WTC11 (cell line): Measurements from ENCODE around the gene FEM1C. TPM values are rescaled to one million over a fixed set of nuclear protein-coding genes. Genes with fewer than 3 reads are reported as not detected.

Source experiments
- ATAC-seq: fragments of 200-7000 bp; cut with Tn5 transposase; 2 replicates; pipeline ENCODE4 v1.10.0; 2021; ENCODE audit warnings: mild to moderate bottlenecking, moderate library complexity
- CTCF ChIA-PET: fragments of 300-600 bp; sonication (Branson Sonifier 250); formaldehyde crosslinking; loops from one replicate; lab custom pipeline; 2021; ENCODE audit warnings: antibody characterized with exemption; lab: Charles Lee
- POLR2A ChIA-PET: fragments of 350-600 bp; sonication (Branson Sonifier 250); formaldehyde crosslinking; loops from one replicate; lab custom pipeline; 2021; ENCODE audit warnings: antibody characterized with exemption; lab: Charles Lee
- DNase-seq: peaks from one replicate; pipeline ENCODE4 v3.0.0; 2021; ENCODE audit warnings: low spot score
- H3K27ac Mint-ChIP-seq: 2 replicates; pipeline ENCODE4 v1.8.0; 2021; ENCODE audit warnings: mixed read lengths
- H3K27me3 Mint-ChIP-seq: 2 replicates; pipeline ENCODE4 v1.8.0; 2021; ENCODE audit warnings: low read depth, mild to moderate bottlenecking, moderate library complexity, mixed read lengths
- H3K36me3 Mint-ChIP-seq: 2 replicates; pipeline ENCODE4 v1.8.0; 2021; ENCODE audit warnings: mixed read lengths
- H3K4me1 Mint-ChIP-seq: 2 replicates; pipeline ENCODE4 v1.8.0; 2022; ENCODE audit warnings: mixed read lengths
- H3K4me3 Mint-ChIP-seq: 2 replicates; pipeline ENCODE4 v1.8.0; 2021; ENCODE audit warnings: mild to moderate bottlenecking, moderate library complexity, mixed read lengths
- H3K9me3 Mint-ChIP-seq: 2 replicates; pipeline ENCODE4 v1.8.0; 2021; ENCODE audit warnings: mixed read lengths
- AFF4 ChIP-seq: sonication (generic); formaldehyde crosslinking; IDR thresholded peaks from 2 replicates; pipeline ENCODE4 v1.8.1; 2023; ENCODE audit warnings: mild to moderate bottlenecking, missing genetic modification reagents, borderline replicate concordance
- ATF1 ChIP-seq: sonication (generic); formaldehyde crosslinking; IDR thresholded peaks from 2 replicates; pipeline ENCODE4 v1.8.1; 2023; ENCODE audit warnings: mild to moderate bottlenecking, moderate library complexity, missing genetic modification reagents
- CBFB ChIP-seq: sonication (generic); formaldehyde crosslinking; IDR thresholded peaks from 2 replicates; pipeline ENCODE4 v1.8.1; 2022; ENCODE audit warnings: mild to moderate bottlenecking, low read depth, missing genetic modification reagents
- CREB1 ChIP-seq: sonication (generic); formaldehyde crosslinking; IDR thresholded peaks from 2 replicates; pipeline ENCODE4 v1.8.0; 2023; ENCODE audit warnings: mild to moderate bottlenecking, missing genetic modification reagents
- E2F1 ChIP-seq: sonication (generic); formaldehyde crosslinking; IDR thresholded peaks from 2 replicates; pipeline ENCODE4 v1.8.0; 2022; ENCODE audit warnings: mild to moderate bottlenecking, missing genetic modification reagents
- ERG ChIP-seq: fragments of 250-450 bp; sonication (Bioruptor Pico); IDR thresholded peaks from 2 replicates; pipeline ENCODE4 v1.8.0; 2021; ENCODE audit warnings: mild to moderate bottlenecking
- FOXJ3 ChIP-seq: sonication (generic); formaldehyde crosslinking; IDR thresholded peaks from 2 replicates; pipeline ENCODE4 v1.9.0; 2021; ENCODE audit warnings: missing genetic modification reagents, mild to moderate bottlenecking, borderline replicate concordance
- MLX ChIP-seq: sonication (generic); formaldehyde crosslinking; IDR thresholded peaks from 2 replicates; pipeline ENCODE4 v1.8.1; 2023; ENCODE audit warnings: mild to moderate bottlenecking, missing genetic modification reagents, moderate library complexity
- MYBL2 ChIP-seq: sonication (generic); formaldehyde crosslinking; IDR thresholded peaks from 2 replicates; pipeline ENCODE4 v1.8.1; 2023; ENCODE audit warnings: mild to moderate bottlenecking, moderate library complexity, missing genetic modification reagents
- NFE2L1 ChIP-seq: sonication (generic); formaldehyde crosslinking; IDR thresholded peaks from 2 replicates; pipeline ENCODE4 v1.8.1; 2023; ENCODE audit warnings: missing genetic modification reagents
- NR2C2 ChIP-seq: sonication (generic); formaldehyde crosslinking; IDR thresholded peaks from 2 replicates; pipeline ENCODE4 v1.8.0; 2022; ENCODE audit warnings: mild to moderate bottlenecking, missing genetic modification reagents
- NR3C1 ChIP-seq: sonication (generic); formaldehyde crosslinking; conservative IDR thresholded peaks from 2 replicates; pipeline ENCODE4 v1.8.1; 2023; ENCODE audit warnings: low read depth, mild to moderate bottlenecking, missing genetic modification reagents
- OVOL2 ChIP-seq: fragments of 250-450 bp; sonication (Bioruptor Pico); IDR thresholded peaks from 2 replicates; pipeline ENCODE4 v1.9.0; 2021; ENCODE audit warnings: mild to moderate bottlenecking, borderline replicate concordance
- RORB ChIP-seq: fragments of 250-450 bp; sonication (Bioruptor Pico); IDR thresholded peaks from 2 replicates; pipeline ENCODE4 v1.9.0; 2021; ENCODE audit warnings: mild to moderate bottlenecking
- SOX15 ChIP-seq: fragments of 250-450 bp; sonication (Bioruptor Pico); IDR thresholded peaks from 2 replicates; pipeline ENCODE4 v1.9.0; 2021; ENCODE audit warnings: mild to moderate bottlenecking
- STAT6 ChIP-seq: sonication (generic); formaldehyde crosslinking; conservative IDR thresholded peaks from 2 replicates; pipeline ENCODE4 v1.8.1; 2023; ENCODE audit warnings: mild to moderate bottlenecking, low read depth, missing genetic modification reagents, moderate library complexity
- ZNF138 ChIP-seq: sonication (generic); formaldehyde crosslinking; conservative IDR thresholded peaks from 2 replicates; pipeline ENCODE4 v1.8.1; 2022; ENCODE audit warnings: mild to moderate bottlenecking, moderate library complexity, missing genetic modification reagents
- ZNF263 ChIP-seq: sonication (generic); formaldehyde crosslinking; IDR thresholded peaks from 2 replicates; pipeline ENCODE4 v1.8.1; 2022; ENCODE audit warnings: low read depth, mild to moderate bottlenecking, moderate library complexity, missing genetic modification reagents
- ZNF512 ChIP-seq: sonication (generic); formaldehyde crosslinking; IDR thresholded peaks from 2 replicates; pipeline ENCODE4 v1.8.1; 2022; ENCODE audit warnings: missing genetic modification reagents, borderline replicate concordance
- total RNA-seq: library from RNA; stranded (reverse); gene quantifications from 3 replicates; pipeline ENCODE4 v1.2.3, GENCODE V29; 2021

Gene FEM1C
- total RNA-seq, 1 experiment from 2014 or later: 13.6 TPM

- TF ChIP-seq STAT6 (CRISPR knock-in tag): no peak
- no peak for TF ChIP-seq ERG (CRISPR knock-in tag)
- TF ChIP-seq MLX (CRISPR knock-in tag): no peak
- TF ChIP-seq ZNF138 (CRISPR knock-in tag): no peak
- no peak for TF ChIP-seq E2F1 (CRISPR knock-in tag)
Measured at GRCh38 chr5:115577741-115578140, 33.2 kb upstream of the FEM1C start (continued).

- TF ChIP-seq STAT6 (CRISPR knock-in tag): no peak
- no peak for TF ChIP-seq CBFB (CRISPR knock-in tag)
- TF ChIP-seq ZNF263 (CRISPR knock-in tag): no peak
- no peak for TF ChIP-seq AFF4
- TF ChIP-seq NFE2L1: no peak
- no peak for TF ChIP-seq CREB1 (CRISPR knock-in tag)
- TF ChIP-seq ZNF138 (CRISPR knock-in tag): no peak
- TF ChIP-seq RORB (CRISPR knock-in tag): no peak
- no peak for TF ChIP-seq OVOL2
- TF ChIP-seq FOXJ3: no peak
- TF ChIP-seq NR2C2 (CRISPR knock-in tag): no peak
- TF ChIP-seq NR3C1 (CRISPR knock-in tag): no peak
- no peak for TF ChIP-seq SOX15 (CRISPR knock-in tag)
- TF ChIP-seq ZNF512 (CRISPR knock-in tag): no peak
- TF ChIP-seq ATF1 (CRISPR knock-in tag): no peak
- TF ChIP-seq MYBL2 (CRISPR knock-in tag): no peak
- CTCF ChIA-PET: interaction anchor here (1.0 kb wide), 1 partner anchor 104 kb away, joined by 4 read pairs; no protein-coding TSS in a partner anchor
- no peak for ATAC-seq
- H3K27me3 Mint-ChIP-seq: no peaks in the 10 kb centered on the region
- H3K4me1 Mint-ChIP-seq: peaks cover 8% of the 10 kb centered on the region
- DNase-seq: no peak
- POLR2A ChIA-PET: no interaction called here
- H3K4me3 Mint-ChIP-seq: no peak overlapping the region
- peaks cover 12% of the 10 kb centered on the region for H3K9me3 Mint-ChIP-seq
- no peak overlapping the region for H3K27ac Mint-ChIP-seq
- peaks cover 4% of the 10 kb centered on the region for H3K36me3 Mint-ChIP-seq
Measured at GRCh38 chr5:115577329-115577728, 32.8 kb upstream of the FEM1C start.
